Mucosa of descending colon (tissue), 3 donors: ENCODE data around the gene DENND1A. TPM values are rescaled to one million over a fixed set of nuclear protein-coding genes. Genes with fewer than 3 reads are reported as not detected.

ENCODE experiments used
- ATAC-seq: fragments of 200-7000 bp; cut with Tn5 transposase; one replicate; pipeline ENCODE4 v1.9.1; 2020; ENCODE audit warnings: mild to moderate bottlenecking, moderate library complexity
- DNase-seq, 3 donors: peaks; one replicate each; pipeline ENCODE4 v3.0.0-alpha.2; 2020
- H3K36me3 ChIP-seq: fragments of 200-600 bp; one replicate; pipeline ENCODE4 v1.8.0; 2021; ENCODE audit warnings: low read depth, mild to moderate bottlenecking
- H3K4me1 ChIP-seq: fragments of 200-600 bp; one replicate; pipeline ENCODE4 v1.8.0; 2021; ENCODE audit warnings: low read depth, mild to moderate bottlenecking
- H3K4me3 ChIP-seq: fragments of 200-600 bp; one replicate; pipeline ENCODE4 v1.8.0; 2021; ENCODE audit warnings: mild to moderate bottlenecking
- H3K9me3 ChIP-seq: fragments of 200-600 bp; one replicate; pipeline ENCODE4 v1.8.0; 2021; ENCODE audit warnings: mild to moderate bottlenecking
- intact Hi-C, 2 donors: fragments of 100-400 bp; cut with DNase I in 1 of 2; cut with micrococcal nuclease in 1 of 2; formaldehyde crosslinking; loops; one replicate each; pipeline versions ENCODE4 v1.11.0 to v1.11.1; 2022; cut with DNase I, micrococcal nuclease
- total RNA-seq, 3 donors: library from RNA; stranded (reverse); fragmentation: NEBNext Ultra II Directional in 2 of 3; extraction: Animal tissue kit (Norgen Biotek cat#: 25700) in 2 of 3; gene quantifications; one replicate each; pipeline versions ENCODE4 v1.2.1 to v1.2.4, GENCODE V29; 2021 to 2023
- TF ChIP-seq, protein P1 (sequence below): fragments of 200-600 bp; IDR thresholded peaks from one replicate; pipeline ENCODE4 v1.8.0; 2022; ENCODE audit warnings: antibody characterized with exemption, mild to moderate bottlenecking
- donor health status: DM: no; HTN: no; CAD: no; lungs with moderate emphysema.
- donor health status: DM: no; HTN: no; CAD: no.
- donor health status: DM: no; HTN: yes; CAD: no.

Gene DENND1A
- total RNA-seq, 3 donors from 2014 or later: 32.8 to 50.0 (median 35.1) TPM

DNA sequence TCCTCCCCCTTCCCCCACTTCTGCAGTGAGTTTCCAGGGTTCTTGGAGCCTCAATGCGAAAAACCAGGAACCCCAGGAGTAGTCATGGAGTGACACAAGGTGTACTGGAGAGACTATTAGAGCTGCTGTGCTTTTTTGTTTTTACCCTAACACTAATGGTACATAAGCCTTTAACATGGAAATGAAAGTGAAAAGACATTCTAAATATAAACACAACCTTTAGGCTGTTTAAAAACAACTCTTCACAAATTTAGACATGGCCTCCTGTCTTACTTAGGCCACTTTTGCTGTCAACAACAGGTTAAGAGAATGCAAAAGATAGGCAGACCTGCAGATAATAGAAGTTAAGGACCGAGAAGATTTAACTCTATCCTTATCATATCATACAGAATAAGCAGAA lies 232.2 kb downstream of the DENND1A start:
- ATAC-seq: no peak
- H3K4me3 ChIP-seq: no peak overlapping the region
- TF ChIP-seq, protein P1, sequence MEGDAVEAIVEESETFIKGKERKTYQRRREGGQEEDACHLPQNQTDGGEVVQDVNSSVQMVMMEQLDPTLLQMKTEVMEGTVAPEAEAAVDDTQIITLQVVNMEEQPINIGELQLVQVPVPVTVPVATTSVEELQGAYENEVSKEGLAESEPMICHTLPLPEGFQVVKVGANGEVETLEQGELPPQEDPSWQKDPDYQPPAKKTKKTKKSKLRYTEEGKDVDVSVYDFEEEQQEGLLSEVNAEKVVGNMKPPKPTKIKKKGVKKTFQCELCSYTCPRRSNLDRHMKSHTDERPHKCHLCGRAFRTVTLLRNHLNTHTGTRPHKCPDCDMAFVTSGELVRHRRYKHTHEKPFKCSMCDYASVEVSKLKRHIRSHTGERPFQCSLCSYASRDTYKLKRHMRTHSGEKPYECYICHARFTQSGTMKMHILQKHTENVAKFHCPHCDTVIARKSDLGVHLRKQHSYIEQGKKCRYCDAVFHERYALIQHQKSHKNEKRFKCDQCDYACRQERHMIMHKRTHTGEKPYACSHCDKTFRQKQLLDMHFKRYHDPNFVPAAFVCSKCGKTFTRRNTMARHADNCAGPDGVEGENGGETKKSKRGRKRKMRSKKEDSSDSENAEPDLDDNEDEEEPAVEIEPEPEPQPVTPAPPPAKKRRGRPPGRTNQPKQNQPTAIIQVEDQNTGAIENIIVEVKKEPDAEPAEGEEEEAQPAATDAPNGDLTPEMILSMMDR: no peak
- no peaks in the 10 kb centered on the region for H3K36me3 ChIP-seq
- DNase-seq: no peak
- intact Hi-C loops: no loop called here
- H3K9me3 ChIP-seq: peaks cover 11% of the 10 kb centered on the region
- no peaks in the 10 kb centered on the region for H3K4me1 ChIP-seq

DNA sequence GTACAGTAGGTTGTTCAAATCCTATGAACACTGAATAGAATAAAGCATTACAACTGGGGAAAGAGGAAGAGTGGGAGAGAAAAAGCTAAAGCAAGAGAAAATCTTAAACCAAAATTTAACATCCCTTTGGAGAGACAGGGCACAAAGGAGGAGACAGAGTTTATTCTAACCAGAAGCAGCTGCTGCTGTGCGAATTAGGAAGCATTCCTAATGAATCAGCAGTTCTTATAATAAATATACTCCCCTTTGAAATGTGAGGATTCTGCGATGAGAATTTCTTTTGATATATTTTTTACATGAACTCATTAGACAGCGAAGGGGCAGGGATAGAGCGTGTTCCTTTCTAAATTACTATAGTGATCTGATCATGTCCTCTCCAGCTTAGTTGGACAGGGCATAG lies 233.4 kb downstream of the DENND1A start:
- no peak for ATAC-seq
- TF ChIP-seq, protein P1: no peak

DNA sequence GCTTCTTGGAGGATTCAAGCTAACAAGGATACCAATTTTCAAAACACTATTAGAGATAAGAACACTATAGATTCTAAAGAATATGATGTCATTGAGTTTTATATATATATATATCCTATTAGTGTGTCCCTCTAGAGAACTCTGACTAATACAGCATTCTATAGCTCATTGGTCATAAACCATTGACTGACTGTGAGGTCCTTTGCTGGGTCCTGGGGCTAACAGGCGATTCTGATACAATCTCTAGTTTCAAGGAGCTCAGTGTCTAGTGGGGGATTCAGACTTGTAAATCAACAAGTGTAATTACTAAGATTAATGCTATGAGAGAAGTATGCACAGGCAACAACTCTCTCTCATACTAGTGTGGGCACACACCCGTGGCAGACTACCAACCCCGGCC lies 234.5 kb downstream of the DENND1A start:
- no peak overlapping the region for H3K4me3 ChIP-seq
- no peak for ATAC-seq
- TF ChIP-seq, protein P1: no peak
- intact Hi-C loops: no loop called here
- H3K4me1 ChIP-seq: no peaks in the 10 kb centered on the region
- no peak for DNase-seq
- no peaks in the 10 kb centered on the region for H3K36me3 ChIP-seq
- no peaks in the 10 kb centered on the region for H3K9me3 ChIP-seq

More for the DNA sequence above, 233.4 kb downstream of the DENND1A start:
- no peaks in the 10 kb centered on the region for H3K4me1 ChIP-seq
- no peaks in the 10 kb centered on the region for H3K9me3 ChIP-seq
- intact Hi-C loops: no loop called here
- H3K4me3 ChIP-seq: no peak overlapping the region
- no peaks in the 10 kb centered on the region for H3K36me3 ChIP-seq
- no peak for DNase-seq

DNA sequence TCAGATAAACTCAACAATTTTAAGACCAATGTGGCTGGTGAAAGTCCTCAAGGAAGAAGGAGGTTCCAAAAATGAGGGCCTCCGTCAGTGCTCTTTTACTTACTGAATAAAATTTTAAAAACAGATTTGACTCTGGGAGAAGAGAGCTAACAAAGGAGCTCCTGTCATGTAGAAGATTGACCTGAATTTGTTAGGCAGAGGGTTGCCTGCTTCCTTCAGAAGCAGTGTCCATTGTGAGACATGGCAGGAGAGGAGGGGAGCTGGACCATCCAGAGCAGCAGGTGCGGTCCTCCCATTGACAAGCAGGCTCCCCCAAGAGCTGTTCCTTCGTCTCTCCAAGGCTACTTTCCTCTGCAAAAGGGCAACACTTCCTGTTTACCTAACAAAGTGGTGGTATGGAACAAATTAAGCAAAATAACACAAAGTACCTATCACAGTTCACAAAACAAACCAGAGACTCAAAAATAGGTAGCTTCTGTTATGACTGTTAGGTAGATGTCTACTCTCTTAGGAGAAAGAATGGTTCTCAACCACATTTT lies 238.1 kb downstream of the DENND1A start:
- intact Hi-C loops: no loop called here
- Histone ChIP-seq H3K9me3 (no peaks in the 10 kb centered on the region), H3K4me3 (no peak overlapping the region), H3K4me1 (peaks cover 9% of the 10 kb centered on the region), H3K36me3 (no peaks in the 10 kb centered on the region)
- DNase-seq: no peak
- ATAC-seq: no peak
- TF ChIP-seq, protein P1: no peak

DNA sequence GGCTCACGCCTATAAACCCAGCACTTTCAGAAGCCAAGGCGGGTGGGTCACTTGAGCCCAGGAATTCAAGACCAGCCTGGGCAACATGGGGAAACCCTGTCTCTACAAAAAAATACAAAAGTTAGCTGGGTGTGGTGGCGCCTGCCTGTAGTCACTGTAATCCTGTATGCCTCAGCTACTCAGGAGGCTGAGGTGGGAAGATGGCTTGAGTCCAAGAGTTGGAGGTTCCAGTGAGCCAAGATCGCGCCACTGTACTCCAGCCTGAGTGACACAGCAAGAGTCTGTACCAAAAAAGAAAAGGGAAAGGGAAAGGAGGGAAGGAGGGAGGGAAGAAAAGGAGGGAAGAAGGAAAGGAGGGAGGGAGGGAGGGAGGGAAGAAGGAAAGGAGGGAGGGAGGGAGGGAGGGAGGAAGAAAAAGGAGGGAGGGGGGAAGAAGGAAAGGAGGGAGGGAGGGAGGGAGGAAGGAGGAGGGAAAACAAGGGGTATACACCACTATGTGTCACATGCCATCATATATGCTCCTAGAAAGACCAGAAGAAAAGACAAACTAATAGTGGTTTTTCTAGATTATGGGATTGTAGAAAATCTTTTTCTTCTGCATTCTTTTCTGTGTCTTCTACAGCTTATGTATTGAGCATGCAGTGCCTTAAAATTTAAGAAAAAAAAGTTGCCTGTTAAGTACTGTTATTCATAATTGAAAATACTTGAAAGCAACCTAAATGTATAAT lies 240.1 kb downstream of the DENND1A start:
- ATAC-seq: no peak
- no peaks in the 10 kb centered on the region for H3K36me3 ChIP-seq
- intact Hi-C loops: no loop called here
- H3K4me1 ChIP-seq: peaks cover 28% of the 10 kb centered on the region
- no peaks in the 10 kb centered on the region for H3K9me3 ChIP-seq
- H3K4me3 ChIP-seq: no peak overlapping the region
- DNase-seq: no peak
- TF ChIP-seq, protein P1: no peak
